Omental fat pad (tissue), 4 donors: ENCODE data around the gene KIF26B. TPM values are rescaled to one million over a fixed set of nuclear protein-coding genes. Genes with fewer than 3 reads are reported as not detected.

Experiments used
- ATAC-seq: fragments of 150-250 bp; one replicate; pipeline ENCODE4 v1.9.1; 2016; ENCODE audit warnings: mild to moderate bottlenecking, moderate library complexity; ENCODE audit not compliant: low FRiP score
- DNase-seq: peaks from one replicate; pipeline ENCODE4 v3.0.0-alpha.2; 2019; ENCODE audit warnings: low spot score
- total RNA-seq, 4 donors: library from RNA; depleted of rRNA; stranded (reverse); fragments of >200 nt; gene quantifications; one replicate each; pipeline ENCODE4 v1.1.0, GENCODE V29; 2016
- TF ChIP-seq, protein P1 (sequence below), 3 donors: fragments of 450-650 bp; IDR thresholded peaks; one replicate each; pipeline ENCODE4 v1.5.1; 2016 to 2017; ENCODE audit warnings: antibody characterized with exemption in 3 of 3, mild to moderate bottlenecking in 3 of 3, moderate library complexity in 2 of 3

The KIF26B gene
- total RNA-seq, 4 donors from 2014 or later, result 0.13 to 0.96 (median 0.39) TPM

DNA sequence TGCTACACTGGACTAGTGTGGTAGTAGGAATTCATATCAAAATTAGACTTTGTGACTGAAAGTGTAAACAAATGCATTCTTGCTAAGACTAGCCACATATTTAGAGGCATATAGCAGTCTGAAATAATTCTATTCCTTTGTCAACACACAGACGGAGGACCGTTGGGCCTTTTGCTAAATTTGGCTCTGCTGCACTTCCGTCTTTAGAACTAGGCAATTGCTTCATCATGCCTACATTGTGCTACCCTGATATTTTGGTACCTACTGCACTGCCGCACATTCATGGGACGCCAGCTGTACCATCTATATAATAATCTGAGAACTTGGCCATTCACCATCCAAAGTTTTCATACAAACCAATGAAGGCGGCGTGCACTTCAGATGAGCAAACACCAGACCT, 346.8 kb downstream of the KIF26B start:
- TF ChIP-seq, protein P1, sequence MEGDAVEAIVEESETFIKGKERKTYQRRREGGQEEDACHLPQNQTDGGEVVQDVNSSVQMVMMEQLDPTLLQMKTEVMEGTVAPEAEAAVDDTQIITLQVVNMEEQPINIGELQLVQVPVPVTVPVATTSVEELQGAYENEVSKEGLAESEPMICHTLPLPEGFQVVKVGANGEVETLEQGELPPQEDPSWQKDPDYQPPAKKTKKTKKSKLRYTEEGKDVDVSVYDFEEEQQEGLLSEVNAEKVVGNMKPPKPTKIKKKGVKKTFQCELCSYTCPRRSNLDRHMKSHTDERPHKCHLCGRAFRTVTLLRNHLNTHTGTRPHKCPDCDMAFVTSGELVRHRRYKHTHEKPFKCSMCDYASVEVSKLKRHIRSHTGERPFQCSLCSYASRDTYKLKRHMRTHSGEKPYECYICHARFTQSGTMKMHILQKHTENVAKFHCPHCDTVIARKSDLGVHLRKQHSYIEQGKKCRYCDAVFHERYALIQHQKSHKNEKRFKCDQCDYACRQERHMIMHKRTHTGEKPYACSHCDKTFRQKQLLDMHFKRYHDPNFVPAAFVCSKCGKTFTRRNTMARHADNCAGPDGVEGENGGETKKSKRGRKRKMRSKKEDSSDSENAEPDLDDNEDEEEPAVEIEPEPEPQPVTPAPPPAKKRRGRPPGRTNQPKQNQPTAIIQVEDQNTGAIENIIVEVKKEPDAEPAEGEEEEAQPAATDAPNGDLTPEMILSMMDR (IDR thresholded peaks at IDR 0.05), result no peak
- ATAC-seq (no peak), DNase-seq (no peak)

DNA sequence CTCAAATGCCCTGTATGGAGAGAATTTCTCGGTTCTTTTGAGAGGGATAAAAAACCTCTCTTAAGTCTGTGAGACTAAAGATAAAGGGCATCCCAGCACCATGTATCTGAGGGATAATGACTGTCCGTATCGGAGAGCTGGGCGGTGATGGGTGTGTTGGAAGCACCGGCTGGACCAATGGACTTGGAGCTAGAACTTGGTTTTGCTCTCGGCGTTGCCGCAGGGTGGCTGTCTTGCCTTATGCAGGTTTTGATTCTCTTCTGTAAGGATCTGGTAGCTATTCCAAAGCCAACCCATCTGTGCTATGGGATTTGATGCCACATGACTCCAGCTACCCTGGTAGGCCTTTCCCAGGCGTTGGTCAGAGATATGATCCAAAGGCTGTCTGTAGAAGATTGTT, 348.8 kb downstream of the KIF26B start:
- TF ChIP-seq, protein P1 (IDR thresholded peaks at IDR 0.05), result no peak
- ATAC-seq (no peak), DNase-seq (no peak)

DNA sequence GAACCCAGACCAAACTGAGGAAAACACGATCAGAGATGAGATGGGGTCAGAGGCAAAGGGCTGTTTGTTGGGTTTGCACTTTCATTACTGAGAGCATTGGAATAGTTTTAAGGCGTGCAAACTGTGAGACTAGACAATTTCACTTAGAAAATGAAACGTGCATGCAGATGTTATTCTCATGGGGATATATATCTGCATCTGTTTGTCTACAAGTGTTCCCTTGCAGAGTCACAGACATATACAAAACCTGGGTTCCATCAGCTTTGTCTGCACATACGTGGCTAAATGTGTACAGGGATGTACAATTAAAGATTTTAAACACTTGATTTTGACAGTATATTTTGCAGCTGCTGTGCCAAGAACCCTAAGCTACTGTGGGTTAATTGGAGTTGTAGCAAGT, 355.4 kb downstream of the KIF26B start:
- ATAC-seq (no peak), DNase-seq (no peak)
- TF ChIP-seq, protein P1 (IDR thresholded peaks at IDR 0.05), result no peak

DNA sequence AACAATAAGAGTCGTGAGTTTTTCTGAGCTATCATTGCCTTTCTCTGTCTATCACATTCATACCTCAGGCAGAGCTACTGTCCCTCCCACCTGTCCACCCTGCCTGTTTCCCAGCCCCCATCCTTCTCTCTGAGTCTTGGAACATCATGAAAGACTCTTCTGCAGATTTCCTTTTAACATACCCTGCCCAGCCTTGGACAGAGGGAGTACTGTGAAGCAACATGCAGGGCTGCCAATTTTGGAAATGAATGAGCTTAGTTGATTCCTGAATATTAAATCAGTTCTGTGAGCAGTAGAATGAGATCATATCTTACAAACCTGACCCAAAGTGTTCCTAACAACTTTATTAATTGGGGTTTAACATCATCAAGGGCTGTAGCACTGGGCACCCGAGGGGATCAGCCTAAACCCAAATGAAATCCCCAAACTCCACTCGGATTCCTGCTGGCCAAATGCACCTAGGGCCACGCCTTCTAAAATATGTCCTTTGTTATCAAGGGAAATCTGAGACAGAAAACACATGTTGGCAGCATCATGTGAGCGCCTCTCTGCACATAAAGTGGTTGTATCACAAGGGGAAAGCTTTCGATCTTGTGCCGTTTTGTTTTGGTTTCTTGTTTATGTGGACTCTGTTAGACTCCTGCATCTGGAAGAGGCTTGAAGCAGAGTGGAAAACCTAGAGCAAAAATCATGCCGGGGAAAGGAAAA, 357.6 kb downstream of the KIF26B start:
- TF ChIP-seq, protein P1 (IDR thresholded peaks at IDR 0.05), result no peak

DNA sequence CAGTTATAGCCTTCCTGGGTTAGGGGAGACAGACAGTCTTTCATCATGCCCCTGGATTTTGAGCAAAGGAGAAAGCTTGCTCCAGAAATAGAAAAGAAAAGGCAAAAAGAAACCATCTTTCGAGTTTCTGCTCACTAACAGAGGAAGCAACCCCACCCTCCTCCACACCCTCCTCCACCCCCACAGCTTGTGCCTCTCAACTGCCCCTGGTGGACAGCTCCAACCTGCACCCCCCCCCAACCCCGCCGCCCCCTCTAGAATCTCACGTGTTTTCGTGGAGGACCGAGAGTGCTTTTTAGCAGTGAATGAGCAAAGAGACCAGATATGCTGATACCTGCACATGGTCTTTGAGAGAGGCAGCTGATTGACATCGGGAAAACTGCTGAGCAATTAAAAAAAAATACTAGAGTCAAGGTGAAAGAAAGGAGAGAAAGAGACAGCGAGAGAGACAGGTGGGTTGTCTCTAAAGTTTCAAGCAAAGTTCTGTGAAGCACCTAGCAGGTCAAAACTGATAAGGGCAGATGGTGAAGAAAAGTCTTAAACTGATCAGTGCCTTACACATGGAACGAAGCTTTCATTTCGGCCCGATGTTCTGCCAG, 358.3 kb downstream of the KIF26B start:
- no peak for DNase-seq
- ATAC-seq, result no peak
- TF ChIP-seq, protein P1 (IDR thresholded peaks at IDR 0.05), result no peak

More for the DNA sequence above, 357.6 kb downstream of the KIF26B start:
- ATAC-seq (no peak), DNase-seq (no peak)

DNA sequence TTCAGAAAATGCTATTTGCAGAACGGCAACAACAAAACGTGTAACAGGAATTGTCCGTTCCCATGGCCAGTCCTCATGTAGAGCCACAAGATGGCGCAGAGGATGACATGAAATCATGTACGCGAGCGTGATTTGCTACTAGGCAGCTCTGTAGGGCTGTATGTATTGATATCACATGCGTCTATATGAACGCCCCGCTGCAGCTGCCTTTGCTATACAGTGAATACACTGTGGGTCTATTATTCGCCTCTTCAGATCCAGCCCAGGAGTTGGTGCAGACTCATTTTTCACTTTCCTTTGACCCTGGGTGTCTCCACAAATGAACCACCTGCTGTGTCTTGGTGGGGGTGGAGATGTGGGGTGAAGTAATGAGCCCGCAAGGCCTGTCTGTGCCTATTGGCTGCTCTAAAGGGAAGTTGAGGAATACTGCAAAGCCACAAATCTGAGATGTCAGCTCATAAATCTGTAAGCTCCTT, 361.5 kb downstream of the KIF26B start:
- TF ChIP-seq, protein P1 (IDR thresholded peaks at IDR 0.05), result no peak
- no peak for ATAC-seq
- DNase-seq, result no peak

DNA sequence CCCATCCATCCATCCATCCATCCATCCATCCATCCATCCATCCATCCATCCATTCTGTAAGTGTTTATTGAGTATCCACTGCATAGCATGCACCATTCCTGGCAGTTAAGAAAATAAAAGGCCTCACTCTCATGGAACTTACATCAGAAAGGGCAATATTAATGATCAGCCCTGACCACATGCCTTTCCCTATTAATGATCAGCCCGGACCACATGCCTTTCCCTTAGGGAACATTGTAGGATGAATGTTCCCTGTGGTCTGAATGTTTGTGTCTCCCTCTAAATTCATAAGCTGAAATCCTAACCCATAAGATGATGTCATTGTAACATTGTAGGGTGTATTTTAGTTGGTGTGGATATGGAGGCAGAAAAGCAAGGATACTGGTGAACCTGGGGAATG, 365.8 kb downstream of the KIF26B start:
- ATAC-seq (no peak), DNase-seq (no peak)
- TF ChIP-seq, protein P1 (IDR thresholded peaks at IDR 0.05), result no peak
